Peyer's patch (tissue), 4 donors: ENCODE measurements around the gene SIK1.
"Not testable (repeated sequence)": the region's sequence is repeated elsewhere in the genome, so short reads cannot be mapped to it uniquely, and the experiment has no call there.

ENCODE experiments used
- CTCF ChIP-seq, 6 experiments: fragments of 450-650 bp in 4 of 6; fragments of 200-600 bp in 2 of 6; sonication (generic) in 1 of 6; IDR thresholded peaks; one replicate each; pipeline ENCODE4 v1.5.1; 2017 to 2019; ENCODE audit warnings: antibody characterized with exemption in 6 of 6, mild to moderate bottlenecking in 3 of 6, moderate library complexity in 1 of 6
- POLR2A ChIP-seq, 2 donors: fragments of 450-650 bp; IDR thresholded peaks; one replicate each; pipeline ENCODE4 v1.5.1; 2017; ENCODE audit warnings: antibody characterized with exemption in 2 of 2, mild to moderate bottlenecking in 2 of 2, moderate library complexity in 2 of 2

- not testable (repeated sequence) for TF ChIP-seq CTCF, POLR2A (IDR thresholded peaks at IDR 0.05)
These were observed 12.4 kb downstream of the SIK1 start for GRCh38 chr21:43414576-43414975.
